ENCODE data around the gene FAM114A1. TPM values are rescaled to one million over a fixed set of nuclear protein-coding genes. Genes with fewer than 3 reads are reported as not detected.

FAM114A1 gene
- total and polyA plus RNA-seq, 2 experiments from 2014 or later, result 13.0 to 14.5 TPM

GRCh38 chr4:38820329-38821061, 47.1 kb upstream of the FAM114A1 start:
- H3K27me3 Mint-ChIP-seq (ENCODE audit: insufficient read depth, low read depth, poor library complexity), result peaks cover 5% of the 10 kb centered on the region
- H3K79me2 ChIP-seq (replicated peaks; ENCODE audit: insufficient read depth), result no peaks in the 10 kb centered on the region
- H4K20me1 ChIP-seq (replicated peaks; ENCODE audit: insufficient read depth), result no peaks in the 10 kb centered on the region
- H3K4me3 Mint-ChIP-seq, result no peak overlapping the region
- DNase-seq (ENCODE audit: low spot score) (no peak), ATAC-seq (no peak)
- peaks cover 9% of the 10 kb centered on the region; the same call in 1 of the 2 replicates for H3K9me2 ChIP-seq (ENCODE audit: insufficient read depth)
- TF ChIP-seq ZNF462 (CRISPR knock-in tag; IDR thresholded peaks at IDR 0.05) (no peak), EZH2 (IDR thresholded peaks at IDR 0.05; ENCODE audit: low read depth, unreplicated experiment) (no peak)
- H3K36me3 Mint-ChIP-seq (ENCODE audit: low read depth), result peaks cover 7% of the 10 kb centered on the region; the same call in 2 of the 3 replicates
- H2AFZ ChIP-seq, result no peak overlapping the region
- no peak overlapping the region for H3K4me2 ChIP-seq
- H3K4me3 ChIP-seq, result no peak overlapping the region
- no peak overlapping the region for H3K27ac Mint-ChIP-seq
- H3K27ac ChIP-seq (ENCODE audit: low read depth), result no peak overlapping the region
- no peaks in the 10 kb centered on the region for H3K36me3 ChIP-seq (ENCODE audit: insufficient read depth)
- H3K9me3 Mint-ChIP-seq, result peaks cover 21% of the 10 kb centered on the region
- no peaks in the 10 kb centered on the region for H3K4me1 ChIP-seq (ENCODE audit: insufficient read depth)
- no peaks in the 10 kb centered on the region for H3K4me1 Mint-ChIP-seq
- no peaks in the 10 kb centered on the region for H3F3A ChIP-seq (replicated peaks; ENCODE audit: low read depth)
- H3K27me3 ChIP-seq (ENCODE audit: insufficient read depth), result no peaks in the 10 kb centered on the region

- no peaks in the 10 kb centered on the region for H3K36me3 ChIP-seq (ENCODE audit: insufficient read depth)
- no peak overlapping the region for H3K27ac ChIP-seq (ENCODE audit: low read depth)
- no peaks in the 10 kb centered on the region for H3K27me3 ChIP-seq (ENCODE audit: insufficient read depth)
- H3K27ac Mint-ChIP-seq, result no peak overlapping the region
- ATAC-seq (no peak), DNase-seq (ENCODE audit: low spot score) (no peak)
- H3K9me3 Mint-ChIP-seq, result peaks cover 14% of the 10 kb centered on the region
- no peak for TF ChIP-seq NANOG (IDR thresholded peaks at IDR 0.05; ENCODE audit: borderline replicate concordance)
- no peak for TF ChIP-seq ZNF462 (CRISPR knock-in tag; IDR thresholded peaks at IDR 0.05)
- peaks cover 5% of the 10 kb centered on the region; the same call in 1 of the 2 replicates for H3K9me2 ChIP-seq (ENCODE audit: insufficient read depth)
- H3K4me1 Mint-ChIP-seq, result no peaks in the 10 kb centered on the region
- no peaks in the 10 kb centered on the region for H3K79me2 ChIP-seq (replicated peaks; ENCODE audit: insufficient read depth)
- H3K4me2 ChIP-seq, result no peak overlapping the region
- no peaks in the 10 kb centered on the region for H3K27me3 Mint-ChIP-seq (ENCODE audit: insufficient read depth, low read depth, poor library complexity)
- H3K4me3 ChIP-seq, result no peak overlapping the region
- H3K4me3 Mint-ChIP-seq, result no peak overlapping the region
- no peaks in the 10 kb centered on the region for H3K4me1 ChIP-seq (ENCODE audit: insufficient read depth)
- no peak overlapping the region for H2AFZ ChIP-seq
- H4K20me1 ChIP-seq (replicated peaks; ENCODE audit: insufficient read depth), result no peaks in the 10 kb centered on the region
- no peaks in the 10 kb centered on the region for H3F3A ChIP-seq (replicated peaks; ENCODE audit: low read depth)
- H3K36me3 Mint-ChIP-seq (ENCODE audit: low read depth), result peaks cover 7% of the 10 kb centered on the region; the same call in 2 of the 3 replicates
Measured at GRCh38 chr4:38821739-38822138, 45.9 kb upstream of the FAM114A1 start.

Measured in GM23338 (cell line).